Thyroid gland (tissue), 4 donors: ENCODE results near the gene NKIRAS2.

ENCODE experiments used
- CTCF ChIP-seq, 6 experiments: fragments of 200-600 bp in 3 of 6; fragments of 450-650 bp in 3 of 6; sonication (generic) in 3 of 6; IDR thresholded peaks; one replicate each; pipeline ENCODE4 v1.5.1; 2016 to 2019; ENCODE audit warnings: antibody characterized with exemption in 6 of 6, mild to moderate bottlenecking in 2 of 6, inconsistent platforms in 1 of 6, moderate library complexity in 1 of 6
- POLR2A ChIP-seq, 2 donors: fragments of 450-650 bp; IDR thresholded peaks; one replicate each; pipeline ENCODE4 v1.6.1; 2017; ENCODE audit warnings: antibody characterized with exemption in 2 of 2, mild to moderate bottlenecking in 2 of 2, moderate library complexity in 1 of 2

GRCh38 chr17:42040818-42041217 lies 20.9 kb downstream of the NKIRAS2 start:
- no peak for TF ChIP-seq CTCF (IDR thresholded peaks at IDR 0.05)
- no peak for TF ChIP-seq POLR2A (IDR thresholded peaks at IDR 0.05)
